HG03159 (cell line): ENCODE measurements around the gene RCN2.

Experiments used
- ATAC-seq: cut with Tn5 transposase; IDR thresholded peaks from one replicate; pipeline ENCODE4 v1.9.1; 2021; ENCODE audit warnings: mild to moderate bottlenecking, moderate library complexity; ENCODE audit not compliant: unreplicated experiment

Gene RCN2

GRCh38 chr15:76993114-76993725, 61.7 kb downstream of the RCN2 start:
- no peak for ATAC-seq

DNA sequence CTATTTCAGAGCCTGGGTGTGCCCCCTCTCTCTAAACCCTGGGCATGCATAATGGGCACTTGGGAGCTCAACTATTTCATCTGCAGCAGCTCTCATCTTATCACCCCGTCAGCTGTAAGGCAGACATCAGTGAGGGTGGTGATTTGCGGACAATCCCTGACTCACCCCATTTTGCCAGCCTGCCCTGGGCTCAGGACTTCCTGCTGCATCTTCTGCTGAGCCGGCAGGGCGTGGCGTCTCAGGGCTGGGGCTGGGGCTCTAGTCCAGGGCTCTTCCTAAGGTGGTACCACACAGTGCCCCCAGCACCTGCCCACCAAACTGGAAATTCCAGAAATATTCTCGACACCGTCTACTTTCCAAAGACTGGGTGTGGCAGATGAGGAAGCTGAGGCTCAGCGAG, 62.5 kb downstream of the RCN2 start:
- no peak for ATAC-seq

DNA sequence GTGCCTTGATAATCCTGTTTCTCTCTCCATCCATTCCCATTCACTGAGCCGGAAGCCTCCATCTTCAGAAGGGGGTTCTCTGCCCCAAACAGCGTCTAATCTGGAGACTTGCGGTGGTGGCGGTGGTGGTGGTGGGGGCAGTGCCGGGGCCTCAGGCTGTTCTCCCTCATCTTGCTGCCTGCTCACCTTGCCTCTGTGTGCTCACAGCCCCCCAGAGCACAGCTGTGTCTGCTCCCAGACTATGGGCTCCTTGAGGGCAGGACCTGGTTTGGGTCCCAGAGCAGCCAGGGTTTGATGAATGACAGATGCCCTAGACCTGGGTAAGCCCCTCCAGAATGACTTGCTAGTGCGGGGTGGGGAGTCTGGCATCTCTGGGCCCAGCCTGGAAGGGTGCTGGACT, 62.9 kb downstream of the RCN2 start:
- no peak for ATAC-seq

- peak; percentile 45 for ATAC-seq
These were observed 63.7 kb downstream of the RCN2 start, which contains the start of gene PSTPIP1 for GRCh38 chr15:76994971-76995945. PSTPIP1 (plus strand) TSS chr15:76995126; CDS start chr15:76995574, 448 bp downstream.

- no peak for ATAC-seq
These were observed 64.6 kb downstream of the RCN2 start for GRCh38 chr15:76996076-76996525.

DNA sequence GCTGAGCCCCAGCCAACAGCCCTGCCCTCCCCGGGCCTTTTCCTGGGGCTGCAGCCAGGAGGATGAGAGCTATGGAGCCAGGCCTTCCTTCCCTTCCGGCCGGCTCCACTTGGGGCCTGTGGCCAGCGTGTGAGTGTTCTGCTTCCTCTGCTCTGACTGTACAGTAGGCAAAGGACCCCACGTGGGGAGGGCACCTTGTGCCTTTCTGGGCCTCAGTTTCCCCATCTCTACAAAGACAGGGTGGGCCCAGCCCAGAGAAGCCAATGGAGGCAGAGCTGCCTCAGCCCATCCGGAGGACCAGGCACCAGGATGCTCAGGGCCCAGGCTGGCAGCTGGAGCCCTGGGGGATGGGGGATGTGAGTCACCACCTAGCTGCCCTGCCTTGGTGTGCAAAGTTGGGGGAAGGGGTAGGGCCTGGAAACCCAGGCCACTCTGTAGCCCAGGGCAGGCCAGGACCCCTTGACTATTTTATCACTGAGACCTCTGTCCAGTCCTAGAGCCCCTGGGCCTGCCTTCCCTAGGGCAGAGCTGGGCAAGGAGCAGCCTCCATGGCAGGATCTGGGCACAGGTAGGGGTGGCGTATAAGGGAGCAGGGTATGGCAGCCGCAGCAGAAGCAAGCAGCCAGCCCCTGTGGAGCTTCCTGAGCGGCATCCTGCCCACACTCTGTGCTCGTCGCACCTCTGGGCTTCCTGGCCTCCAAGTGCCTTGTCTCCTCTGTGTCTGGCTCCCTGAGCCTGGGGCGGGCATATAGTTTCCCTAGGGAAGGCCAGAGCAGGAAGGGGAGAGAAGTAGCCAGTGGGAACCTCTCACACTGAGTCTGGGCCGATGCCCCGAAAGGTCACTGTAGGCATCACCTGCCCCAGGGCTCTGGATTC, 65.2 kb downstream of the RCN2 start:
- no peak for ATAC-seq

DNA sequence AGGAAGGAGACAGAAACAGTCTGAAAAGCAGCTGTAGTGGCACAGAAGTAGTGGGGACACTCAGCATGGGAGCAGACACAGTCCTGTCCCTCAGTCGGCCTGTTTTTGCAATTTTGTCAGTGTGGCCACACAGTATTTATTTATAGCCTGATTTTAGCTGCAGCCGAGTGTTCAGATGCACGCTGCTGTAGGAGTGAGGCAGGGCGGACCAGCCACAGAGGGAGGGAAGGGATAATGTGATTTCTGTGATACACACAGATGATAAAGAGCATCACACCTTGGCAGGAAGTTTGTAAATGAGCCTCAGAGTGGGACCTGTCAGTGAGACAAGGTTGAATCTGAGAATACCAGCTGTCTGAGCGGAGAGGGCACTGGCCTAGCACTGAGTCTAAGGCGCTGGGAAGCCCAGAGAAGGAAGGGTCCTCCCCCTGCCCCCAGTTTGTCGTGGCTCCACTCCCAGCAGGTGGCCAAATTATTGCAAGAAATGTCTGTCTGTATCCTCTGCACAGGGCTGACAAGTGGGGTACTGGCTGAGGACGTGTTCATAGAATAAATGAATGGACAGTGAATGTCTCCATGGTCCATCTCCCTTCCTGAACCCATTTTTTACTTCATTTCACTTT, 67.2 kb downstream of the RCN2 start:
- no peak for ATAC-seq

- ATAC-seq = no peak
These were observed 68.4 kb downstream of the RCN2 start for GRCh38 chr15:76999996-77000395.

GRCh38 chr15:77001351-77001750, 69.8 kb downstream of the RCN2 start:
- ATAC-seq = no peak

- ATAC-seq = no peak
These were observed 70.4 kb downstream of the RCN2 start for GRCh38 chr15:77001966-77002365.

DNA sequence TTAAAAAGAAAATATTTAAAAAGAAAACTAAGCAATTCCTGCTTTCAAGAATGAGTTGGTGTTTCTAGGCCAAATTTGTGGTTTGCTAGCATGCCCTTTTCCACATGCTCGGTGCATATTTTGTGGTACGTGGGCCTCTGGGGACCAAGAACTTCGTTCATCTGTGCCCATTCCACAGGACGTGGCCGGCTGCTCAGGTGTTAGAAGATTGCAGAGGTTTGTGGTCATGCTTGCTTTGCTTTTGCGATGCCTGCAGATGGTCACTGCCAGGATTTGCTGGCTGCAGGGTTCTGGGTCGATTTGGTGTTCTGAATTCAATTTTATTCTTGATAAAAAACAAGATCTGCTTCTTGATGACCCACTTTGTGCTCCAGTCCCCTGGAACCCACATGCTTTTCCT, 70.9 kb downstream of the RCN2 start:
- no peak for ATAC-seq

DNA sequence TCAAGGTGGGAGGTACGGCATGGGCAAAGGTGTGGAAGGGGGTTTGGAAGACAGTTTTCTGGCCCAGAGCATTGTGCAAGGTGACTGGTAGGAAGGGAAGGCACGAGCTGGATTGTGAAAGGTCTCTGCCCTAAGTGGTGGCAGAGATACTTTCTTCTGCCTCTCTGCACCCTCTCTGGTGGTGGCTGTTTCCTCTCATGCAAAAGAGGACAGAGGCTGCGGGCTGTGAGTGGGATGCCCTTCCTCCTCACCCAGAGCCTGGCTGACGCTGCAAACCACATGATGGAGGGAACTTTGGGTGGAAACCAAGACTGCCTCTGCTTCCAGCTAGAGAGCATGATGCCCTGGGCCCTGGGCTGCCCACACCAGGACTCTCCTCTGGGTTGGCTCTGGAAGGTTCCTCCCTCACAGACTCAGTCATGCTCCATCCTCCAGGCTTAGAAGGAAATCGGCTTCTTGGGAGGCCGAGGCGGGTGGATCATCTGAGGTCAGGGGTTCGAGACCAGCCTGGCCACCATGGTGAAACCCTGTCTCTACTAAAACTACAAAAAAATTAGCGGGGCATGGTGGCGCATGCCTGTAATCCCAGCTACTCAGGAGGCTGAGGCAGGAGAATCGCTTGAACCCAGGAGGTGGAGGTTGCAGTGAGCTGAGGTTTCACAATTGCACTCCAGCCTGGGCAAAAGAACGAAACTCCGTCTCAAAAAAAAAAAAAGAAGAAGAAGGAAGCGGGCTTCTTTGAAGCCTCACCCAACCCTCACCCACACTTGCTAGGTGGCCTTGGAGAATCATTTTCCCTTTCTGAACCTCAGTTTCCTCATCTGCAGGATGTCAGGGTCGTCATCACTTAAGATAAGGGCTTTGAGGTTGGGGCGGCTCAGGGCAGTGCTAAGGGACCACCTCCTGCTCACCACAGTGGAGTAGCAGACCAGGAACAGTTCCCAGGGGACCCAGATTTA, 71.7 kb downstream of the RCN2 start:
- ATAC-seq = no peak
